GM12801 (cell line): Measurements from ENCODE around the gene CORO6.

Source experiments
- CTCF ChIP-seq: IDR thresholded peaks from one replicate; pipeline ENCODE4 v1.5.1; 2011; ENCODE audit warnings: control low read depth; ENCODE audit not compliant: insufficient read length; ENCODE audit errors: extremely low read depth

CORO6 gene

GRCh38 chr17:29616300-29617048 is 6.2 kb downstream of the CORO6 start:
- TF ChIP-seq CTCF = no peak

GRCh38 chr17:29615492-29616299 is 7.0 kb downstream of the CORO6 start:
- TF ChIP-seq CTCF = no peak

DNA sequence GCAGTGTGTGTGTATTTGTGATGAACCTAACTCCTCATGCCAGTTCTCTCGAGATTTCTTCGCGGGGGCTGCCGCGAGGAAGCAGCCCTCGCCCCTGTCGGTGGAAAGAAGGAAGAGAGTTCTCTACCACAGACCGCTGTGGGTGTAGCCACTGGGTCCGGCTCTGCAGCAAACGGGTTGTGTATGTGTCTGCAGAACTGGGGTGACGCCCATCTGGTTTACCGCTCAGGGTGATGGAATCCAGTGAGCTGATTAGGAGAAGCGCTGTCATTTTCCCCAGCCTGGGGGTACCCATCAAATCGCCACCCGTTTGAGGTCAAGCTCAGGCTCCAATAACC is 7.7 kb downstream of the CORO6 start:
- TF ChIP-seq CTCF = no peak

DNA sequence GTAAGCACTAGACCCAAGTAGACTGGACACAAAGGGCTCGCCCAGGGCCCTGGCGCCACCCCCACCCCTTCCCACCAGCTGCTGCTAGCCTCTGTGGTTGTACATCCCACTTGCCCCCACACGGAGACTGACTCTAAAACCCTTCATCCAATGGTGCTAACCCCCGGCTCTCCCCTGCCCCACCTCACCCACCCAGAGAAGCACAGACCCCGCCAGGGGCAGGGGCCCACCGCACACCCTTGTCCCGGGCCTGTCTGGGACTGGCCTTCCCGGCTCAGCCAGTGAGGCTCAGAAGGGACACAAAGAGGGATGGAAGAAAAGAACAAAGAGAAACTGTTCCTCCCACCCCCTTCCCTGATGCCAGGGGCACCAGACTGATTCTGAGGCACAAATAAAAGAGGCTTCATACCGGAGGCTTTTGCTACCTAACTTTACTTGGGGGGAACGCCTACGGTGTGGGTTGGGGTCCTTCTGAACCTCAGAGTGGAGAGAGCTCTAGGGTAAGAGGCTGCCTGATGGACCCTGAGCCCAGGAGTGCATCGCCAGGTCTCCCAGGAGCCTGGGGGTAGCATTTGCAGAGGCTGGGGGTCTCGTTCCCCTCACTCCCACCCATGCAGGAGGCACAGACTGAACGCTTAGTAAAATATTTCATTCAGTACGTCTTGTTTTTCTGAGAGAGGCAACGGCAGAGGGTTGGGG is 8.2 kb downstream of the CORO6 start:
- TF ChIP-seq CTCF = no peak

DNA sequence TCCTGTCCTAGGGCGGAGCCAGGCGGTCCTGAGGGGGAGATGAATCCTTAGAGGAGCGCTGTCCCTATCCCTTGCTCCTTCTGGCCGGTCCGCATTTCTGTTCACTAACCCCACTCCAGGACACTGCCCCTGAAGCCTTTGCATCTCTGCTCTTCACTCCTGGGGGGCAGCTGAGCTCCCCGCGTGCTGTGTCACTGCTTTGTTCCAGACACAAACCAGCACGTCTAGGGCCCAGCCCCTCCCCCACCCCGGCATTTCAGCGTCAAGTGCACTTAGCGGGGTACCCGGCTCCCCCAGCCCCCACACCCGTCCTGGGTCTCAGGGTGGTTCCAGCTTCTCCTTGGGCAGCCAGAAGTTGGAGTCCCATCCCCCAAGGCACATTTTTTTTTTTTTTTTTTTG is 8.9 kb downstream of the CORO6 start:
- no peak for TF ChIP-seq CTCF

GRCh38 chr17:29613352-29613837 is 9.3 kb downstream of the CORO6 start:
- TF ChIP-seq CTCF = no peak

DNA sequence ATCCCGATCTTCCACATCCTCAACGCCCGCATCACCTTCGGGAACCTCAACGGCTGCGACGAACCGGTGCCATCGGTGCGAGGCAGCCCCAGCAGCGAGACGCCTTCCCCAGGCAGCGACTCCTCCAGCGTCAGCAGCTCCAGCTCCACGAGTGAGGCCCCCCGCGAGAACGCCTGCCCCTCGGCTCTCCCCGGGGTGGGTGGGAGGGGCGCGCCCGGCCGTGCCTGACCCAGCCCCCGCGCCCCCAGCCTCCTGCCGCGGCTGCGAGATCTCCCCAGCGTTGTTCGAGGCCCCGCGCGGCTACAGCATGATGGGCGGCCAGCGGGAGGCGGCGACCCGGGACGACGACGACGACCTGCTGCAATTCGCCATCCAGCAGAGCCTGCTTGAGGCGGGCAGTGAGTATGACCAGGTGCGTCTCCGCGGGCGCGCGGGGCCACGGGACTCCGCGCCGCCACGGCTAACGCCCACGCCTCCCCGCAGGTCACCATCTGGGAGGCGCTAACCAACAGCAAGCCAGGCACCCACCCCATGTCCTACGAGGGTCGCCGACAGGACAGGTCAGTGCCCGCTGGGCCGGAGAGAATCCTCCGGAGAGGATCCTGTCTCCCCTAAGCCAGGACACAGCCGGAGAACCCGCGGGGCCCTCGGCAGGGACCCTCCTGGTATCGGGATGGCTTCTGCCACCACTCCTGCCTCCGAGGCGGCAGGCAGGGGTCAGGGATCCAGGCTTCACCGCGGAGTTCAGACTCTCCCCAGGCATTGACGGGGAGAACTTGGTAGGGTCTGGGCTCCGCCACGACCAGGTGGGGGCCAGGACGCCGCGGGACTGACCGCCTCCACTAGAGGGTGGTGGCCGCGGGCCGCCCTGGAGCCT is 10.1 kb downstream of the CORO6 start:
- TF ChIP-seq CTCF = no peak
